RPMI7951 (cell line): Measurements from ENCODE around the gene DENND1A. TPM values are rescaled to one million over a fixed set of nuclear protein-coding genes. Genes with fewer than 3 reads are reported as not detected.

ENCODE experiments used
- DNase-seq: peaks from one replicate; pipeline ENCODE4 v3.0.0-alpha.2; 2012; ENCODE audit warnings: low read depth
- total RNA-seq: library from RNA; depleted of rRNA; stranded (reverse); fragments of >200 nt; shearing (Covaris generic); gene quantifications from 2 replicates; pipeline ENCODE4 v1.2.3, GENCODE V29; 2014

The DENND1A gene
- total RNA-seq, 1 experiment from 2014 or later, result 24.0 TPM

- DNase-seq, result no peak
Measured at GRCh38 chr9:123534336-123534735, 395.6 kb downstream of the DENND1A start.

GRCh38 chr9:123530244-123530643, 399.7 kb downstream of the DENND1A start:
- DNase-seq, result no peak

- DNase-seq, result no peak
Measured at GRCh38 chr9:123528501-123528900, 401.4 kb downstream of the DENND1A start.

- DNase-seq, result no peak
Measured at GRCh38 chr9:123527981-123528380, 401.9 kb downstream of the DENND1A start.

- no peak for DNase-seq
Measured at GRCh38 chr9:123525957-123526356, 404.0 kb downstream of the DENND1A start.

GRCh38 chr9:123525424-123525823, 404.5 kb downstream of the DENND1A start:
- DNase-seq, result no peak

GRCh38 chr9:123524866-123525265, 405.1 kb downstream of the DENND1A start:
- no peak for DNase-seq

- DNase-seq, result no peak
Measured at GRCh38 chr9:123523845-123524244, 406.1 kb downstream of the DENND1A start.

GRCh38 chr9:123523001-123523400, 406.9 kb downstream of the DENND1A start:
- DNase-seq, result no peak

GRCh38 chr9:123522251-123522650, 407.7 kb downstream of the DENND1A start:
- DNase-seq, result no peak

- DNase-seq, result no peak
Measured at GRCh38 chr9:123518338-123518737, 411.6 kb downstream of the DENND1A start.

GRCh38 chr9:123517512-123517911, 412.4 kb downstream of the DENND1A start:
- DNase-seq, result no peak

- DNase-seq, result no peak
Measured at GRCh38 chr9:123514766-123515165, 415.2 kb downstream of the DENND1A start.

- no peak for DNase-seq
Measured at GRCh38 chr9:123513554-123513953, 416.4 kb downstream of the DENND1A start.

- DNase-seq, result no peak
Measured at GRCh38 chr9:123511326-123512277, 418.3 kb downstream of the DENND1A start.

GRCh38 chr9:123509646-123510045, 420.3 kb downstream of the DENND1A start:
- DNase-seq, result no peak

- peak; percentile 65 for DNase-seq
Measured at GRCh38 chr9:123508048-123508447, 421.9 kb downstream of the DENND1A start.

- DNase-seq, result no peak
Measured at GRCh38 chr9:123505496-123505895, 424.4 kb downstream of the DENND1A start.

- DNase-seq, result no peak
Measured at GRCh38 chr9:123500336-123500735, 429.6 kb downstream of the DENND1A start.

- no peak for DNase-seq
Measured at GRCh38 chr9:123497830-123498229, 432.1 kb downstream of the DENND1A start.

- no peak for DNase-seq
Measured at GRCh38 chr9:123495731-123496130, 434.2 kb downstream of the DENND1A start.

GRCh38 chr9:123493627-123494026, 436.3 kb downstream of the DENND1A start:
- DNase-seq, result no peak

GRCh38 chr9:123490688-123491087, 439.2 kb downstream of the DENND1A start:
- DNase-seq, result no peak
